ENCODE data around the gene ENOSF1.
"Not testable (repeated sequence)": the region's sequence is repeated elsewhere in the genome, so short reads cannot be mapped to it uniquely, and the experiment has no call there.

The ENOSF1 gene

GRCh38 chr18:712401-713134 is at the start of gene ENOSF1:
TSS of gene ENOSF1 (minus strand) at chr18:712630. CDS start at chr18:712587, 43 bp downstream.
- DNase-seq: peak; percentile 94

- not testable (repeated sequence) for DNase-seq
Observed at GRCh38 chr18:759864-760263, 47.4 kb upstream of the ENOSF1 start.

GRCh38 chr18:755506-755905 is 43.1 kb upstream of the ENOSF1 start:
- DNase-seq: no peak

GRCh38 chr18:754656-755055 is 42.2 kb upstream of the ENOSF1 start:
- DNase-seq: no peak

GRCh38 chr18:750456-750855 is 38.0 kb upstream of the ENOSF1 start:
- no peak for DNase-seq

GRCh38 chr18:744832-745597 is 32.6 kb upstream of the ENOSF1 start:
- DNase-seq: no peak

- DNase-seq: no peak
Observed at GRCh38 chr18:741931-742512, 29.6 kb upstream of the ENOSF1 start.

- DNase-seq: no peak
Observed at GRCh38 chr18:732371-732770, 19.9 kb upstream of the ENOSF1 start.

- DNase-seq: no peak
Observed at GRCh38 chr18:731185-731584, 18.8 kb upstream of the ENOSF1 start.

GRCh38 chr18:730692-731091 is 18.3 kb upstream of the ENOSF1 start:
- no peak for DNase-seq

GRCh38 chr18:730120-730519 is 17.7 kb upstream of the ENOSF1 start:
- not testable (repeated sequence) for DNase-seq

- DNase-seq: no peak
Observed at GRCh38 chr18:725646-726045, 13.2 kb upstream of the ENOSF1 start.

- DNase-seq: no peak
Observed at GRCh38 chr18:723541-724080, 11.2 kb upstream of the ENOSF1 start.

GRCh38 chr18:717003-717402 is 4.6 kb upstream of the ENOSF1 start:
- DNase-seq: no peak

GRCh38 chr18:715626-716025 is 3.2 kb upstream of the ENOSF1 start:
- peak; percentile 16 for DNase-seq

- no peak for DNase-seq
Observed at GRCh38 chr18:713135-713490, 683 bp upstream of the ENOSF1 start.

- peak; percentile 81 for DNase-seq
Observed at GRCh38 chr18:711657-712400, 601 bp downstream of the ENOSF1 start.

GRCh38 chr18:711310-711656 is 1.1 kb downstream of the ENOSF1 start:
- no peak for DNase-seq

- no peak for DNase-seq
Observed at GRCh38 chr18:710418-711300, 1.8 kb downstream of the ENOSF1 start.

GRCh38 chr18:709771-710170 is 2.7 kb downstream of the ENOSF1 start:
- no peak for DNase-seq

GRCh38 chr18:708096-708495 is 4.3 kb downstream of the ENOSF1 start:
- DNase-seq: no peak

GRCh38 chr18:706405-706804 is 6.0 kb downstream of the ENOSF1 start:
- no peak for DNase-seq

All from activated CD4-positive, alpha-beta T cell treated with anti-CD3 and anti-CD28 coated beads for 48 hours (primary cell).